NCI-H146 treated with DMSO at 0.1 percent for 48 hours (cell line): ENCODE results near the gene PISD.

Experiments
- DNase-seq: peaks from one replicate; lab custom pipeline; 2025; ENCODE audit not compliant: unreplicated experiment; lab: John Stamatoyannopoulos, UW

PISD gene

GRCh38 chr22:31575190-31575589 is 86.8 kb downstream of the PISD start:
- DNase-seq: no peak

- no peak for DNase-seq
Measured at GRCh38 chr22:31574055-31574670, 87.9 kb downstream of the PISD start.

- DNase-seq: no peak
Measured at GRCh38 chr22:31572939-31573338, 89.1 kb downstream of the PISD start.

GRCh38 chr22:31569126-31569525 is 92.9 kb downstream of the PISD start:
- no peak for DNase-seq
